ENCODE results near the gene UMAD1. TPM values are rescaled to one million over a fixed set of nuclear protein-coding genes. Genes with fewer than 3 reads are reported as not detected.

The UMAD1 gene
- total and polyA plus RNA-seq, 12 donors = 7.4 to 77.4 (median 24.4) TPM

GRCh38 chr7:7710469-7710868 is 69.9 kb downstream of the UMAD1 start:
- no peak overlapping the region for H3K4me3 ChIP-seq
- H3K4me1 ChIP-seq (replicated peaks in 1 of 2) = peaks cover 0 to 5% of the 10 kb centered on the region in 2 donors
- no peak for DNase-seq
- no peaks in the 10 kb centered on the region for H3K36me3 ChIP-seq (replicated peaks in 1 of 2)
- intact Hi-C loops (cut with DNase I) = no loop called here
- H3K9me3 ChIP-seq (replicated peaks in 1 of 3) = no peaks in the 10 kb centered on the region
- H3K27me3 ChIP-seq = no peaks in the 10 kb centered on the region
- 90 to 96% (median 92%) methylated on average over 2 of the region's 2 CpGs for WGBS, 4 donors
- no peak for TF ChIP-seq CTCF (IDR thresholded peaks at IDR 0.05)
- no peak for TF ChIP-seq POLR2A (IDR thresholded peaks at IDR 0.05)
- H3K27ac ChIP-seq = no peak overlapping the region

- Histone ChIP-seq H3K4me1 (replicated peaks in 1 of 2) (no peaks in the 10 kb centered on the region), H3K4me3 (no peak overlapping the region), H3K36me3 (replicated peaks in 1 of 2) (no peaks in the 10 kb centered on the region), H3K27ac (no peak overlapping the region), H3K27me3 (no peaks in the 10 kb centered on the region), H3K9me3 (replicated peaks in 1 of 3) (peaks cover 0 to 2% (median 0%) of the 10 kb centered on the region in 3 donors)
- TF ChIP-seq POLR2A (IDR thresholded peaks at IDR 0.05) = no peak
- no peak for TF ChIP-seq CTCF (IDR thresholded peaks at IDR 0.05)
- intact Hi-C loops (cut with DNase I) = no loop called here
- DNase-seq = no peak
- 85 to 91% (median 87%) methylated on average over 4 of the region's 4 CpGs for WGBS, 4 donors
These were observed 73.2 kb downstream of the UMAD1 start for GRCh38 chr7:7713730-7714129.

- DNase-seq = no peak
- H3K36me3 ChIP-seq (replicated peaks in 1 of 2) = no peaks in the 10 kb centered on the region
- peaks cover 0 to 5% (median 0%) of the 10 kb centered on the region in 3 donors for H3K9me3 ChIP-seq (replicated peaks in 1 of 3)
- H3K4me1 ChIP-seq (replicated peaks in 1 of 2) = peaks cover 0 to 7% of the 10 kb centered on the region in 2 donors
- no peak for TF ChIP-seq CTCF (IDR thresholded peaks at IDR 0.05)
- TF ChIP-seq POLR2A (IDR thresholded peaks at IDR 0.05) = no peak
- WGBS, 4 donors = 71 to 95% (median 89%) methylated on average over 1 of the region's 1 CpG
- H3K27me3 ChIP-seq = no peaks in the 10 kb centered on the region
- H3K27ac ChIP-seq = peak within 1 kb of the TSS in 1 of 5 donors; percentile 7
- intact Hi-C loops (cut with DNase I) = no loop called here
- no peak within 1 kb of the TSS for H3K4me3 ChIP-seq
These were observed 77.9 kb downstream of the UMAD1 start, which contains the start of gene RPA3 for GRCh38 chr7:7718492-7718891. Gene RPA3, minus strand, starts transcription at chr7:7718607. Its CDS starts 78,189 bp downstream, at chr7:7640418.

- TF ChIP-seq POLR2A (IDR thresholded peaks at IDR 0.05) (no peak), CTCF (IDR thresholded peaks at IDR 0.05) (no peak)
- no peaks in the 10 kb centered on the region for H3K36me3 ChIP-seq (replicated peaks in 1 of 2)
- intact Hi-C loops (cut with DNase I) = no loop called here
These were observed 78.7 kb downstream of the UMAD1 start for GRCh38 chr7:7719236-7719635.

More at GRCh38 chr7:7719236-7719635, 78.7 kb downstream of the UMAD1 start:
- no peak overlapping the region for H3K4me3 ChIP-seq
- 47 to 64% (median 58%) methylated on average over 2 of the region's 2 CpGs for WGBS, 4 donors
- H3K27ac ChIP-seq = peak overlapping the region in 1 of 5 donors; percentile 7
- peaks cover 0 to 5% (median 0%) of the 10 kb centered on the region in 3 donors for H3K9me3 ChIP-seq (replicated peaks in 1 of 3)
- H3K27me3 ChIP-seq = no peaks in the 10 kb centered on the region
- peak; percentile 46 to 73 (median 66) for DNase-seq
- H3K4me1 ChIP-seq (replicated peaks in 1 of 2) = peaks cover 0 to 7% of the 10 kb centered on the region in 2 donors
